ENCODE measurements around the gene HOXB3. TPM values are rescaled to one million over a fixed set of nuclear protein-coding genes. Genes with fewer than 3 reads are reported as not detected.

Gene HOXB3
- polyA plus RNA-seq, 1 of the 3 experiments (the other 2 are of a cell fraction) = 0.46 TPM

GRCh38 chr17:48591255-48592056 lies 1.4 kb upstream of the HOXB3 start:
- peaks cover 98% of the 10 kb centered on the region for H3K27me3 ChIP-seq (ENCODE audit: insufficient read depth)
- H3K9ac ChIP-seq = no peak overlapping the region
- no peaks in the 10 kb centered on the region for H3K36me3 ChIP-seq (replicated peaks in 1 of 2; ENCODE audit: control insufficient read depth in 1 of 2, insufficient read depth in 2 of 2, low read length in 1 of 2)
- no peaks in the 10 kb centered on the region for H3K9me3 ChIP-seq
- ChIA-PET CTCF (interaction anchor here (0.6 to 1.9 kb wide), 5 partner anchors 22 to 288 kb away, joined by 3 to 15 read pairs (median 4); no protein-coding TSS in a partner anchor), POLR2A (no interaction called here)
- 0 out of 4 replicates have a peak, but pooled peaks cover 0 to 4% of the 10 kb centered on the region in 2 experiments for H3K4me1 ChIP-seq (ENCODE audit: control insufficient read depth in 1 of 2, insufficient read depth in 2 of 2, low read depth in 1 of 2, low read length in 1 of 2)
- peaks cover 4% of the 10 kb centered on the region for H3F3A ChIP-seq (replicated peaks; ENCODE audit: insufficient read depth)
- no peak overlapping the region for H3K4me2 ChIP-seq
- no peak overlapping the region for H2AFZ ChIP-seq (ENCODE audit: low read depth)
- H3K4me3 ChIP-seq (ENCODE audit: low read depth in 2 of 2, low read length in 1 of 2) = no peak overlapping the region
- H4K20me1 ChIP-seq (ENCODE audit: insufficient read depth) = no peaks in the 10 kb centered on the region
- no peaks in the 10 kb centered on the region for H3K79me2 ChIP-seq (ENCODE audit: insufficient read depth)
- H3K27ac ChIP-seq (ENCODE audit: low read depth in 2 of 2, low read length in 1 of 2) = no peak overlapping the region
- no peak for DNase-seq
- WGBS (ENCODE audit: low lambda C conversion rate) = 56% methylated on average over 10 of the region's 10 CpGs
- no peak for TF ChIP-seq TEAD4 (IDR thresholded peaks at IDR 0.05; ENCODE audit: borderline replicate concordance, insufficient read depth)
- TF ChIP-seq SMC3 (IDR thresholded peaks at IDR 0.05; ENCODE audit: low read depth, low read length) = no peak
- TF ChIP-seq MEF2A (IDR thresholded peaks at IDR 0.05; ENCODE audit: borderline replicate concordance, low read depth) = no peak
- TF ChIP-seq RFX5 (IDR thresholded peaks at IDR 0.05; ENCODE audit: low read length) = no peak
- no peak for TF ChIP-seq EP300 (IDR thresholded peaks at IDR 0.05; ENCODE audit: borderline replicate concordance in 1 of 2, low read depth in 1 of 2, low read length in 1 of 2)
- TF ChIP-seq YY1 (IDR thresholded peaks at IDR 0.05; ENCODE audit: low read depth) = no peak
- TF ChIP-seq RAD21 (IDR thresholded peaks at IDR 0.05; ENCODE audit: low read length) = no peak
- TF ChIP-seq TAF1 (IDR thresholded peaks at IDR 0.05; ENCODE audit: borderline replicate concordance, low read depth, low read length) = no peak
- TF ChIP-seq PBX3 (IDR thresholded peaks at IDR 0.05) = no peak
- TF ChIP-seq ELF1 (IDR thresholded peaks at IDR 0.05) = no peak
- no peak for TF ChIP-seq ZBTB33 (IDR thresholded peaks at IDR 0.05; ENCODE audit: borderline replicate concordance, low read depth)
- TF ChIP-seq JUND (IDR thresholded peaks at IDR 0.05) = no peak
- TF ChIP-seq IRF3 (IDR thresholded peaks at IDR 0.05; ENCODE audit: low read depth, low read length) = no peak
- TF ChIP-seq USF1 (IDR thresholded peaks at IDR 0.05; ENCODE audit: borderline replicate concordance, low read depth) = no peak
- no peaks in the 10 kb centered on the region for H3K9me2 ChIP-seq
